Measurements from ENCODE around the gene FGGY.

Gene FGGY

DNA sequence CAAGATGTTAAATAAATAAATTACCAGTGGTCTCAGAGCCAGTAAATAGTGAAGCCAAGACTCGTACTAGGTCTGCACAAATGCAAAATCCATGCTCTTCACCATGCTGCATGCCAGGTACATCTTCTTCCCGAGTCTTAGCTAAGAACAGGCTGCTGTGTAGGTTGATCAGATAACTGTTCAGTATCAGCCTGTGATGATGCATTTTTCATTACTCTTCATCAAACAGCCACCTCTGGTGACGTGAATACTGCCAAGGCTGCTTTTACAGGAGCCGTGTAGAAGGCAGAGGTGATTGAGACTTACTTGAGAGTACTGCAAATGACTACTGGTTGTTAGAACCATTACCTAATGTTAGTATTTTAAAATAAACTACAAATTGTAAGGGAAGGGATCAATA, 478.6 kb downstream of the FGGY start:
- Histone ChIP-seq H3K9me3 (ENCODE audit: insufficient read depth, low read length) (no peaks in the 10 kb centered on the region), H3K79me2 (ENCODE audit: insufficient read depth, low read length) (no peaks in the 10 kb centered on the region), H3K4me3 (ENCODE audit: insufficient read depth, low read length, poor library complexity, severe bottlenecking) (no peak overlapping the region), H3K9ac (ENCODE audit: low read length) (no peak overlapping the region), H2AFZ (ENCODE audit: low read depth, low read length, severe bottlenecking) (no peak overlapping the region), H3K27me3 (ENCODE audit: low read length) (no peaks in the 10 kb centered on the region), H3K27ac (ENCODE audit: low read depth, low read length) (no peak overlapping the region), H3K36me3 (ENCODE audit: low read length) (no peaks in the 10 kb centered on the region), H3K9me2 (replicated peaks; ENCODE audit: insufficient read depth, low read length) (no peaks in the 10 kb centered on the region), H3F3A (ENCODE audit: insufficient read depth) (no peaks in the 10 kb centered on the region), H3K4me2 (ENCODE audit: low read depth, low read length, poor library complexity, severe bottlenecking) (no peak overlapping the region), H4K20me1 (ENCODE audit: low read depth, low read length) (no peaks in the 10 kb centered on the region)
- no peak for TF ChIP-seq EZH2phosphoT487 (conservative IDR thresholded peaks at IDR 0.05; ENCODE audit: low read length)
- TF ChIP-seq, protein P1, sequence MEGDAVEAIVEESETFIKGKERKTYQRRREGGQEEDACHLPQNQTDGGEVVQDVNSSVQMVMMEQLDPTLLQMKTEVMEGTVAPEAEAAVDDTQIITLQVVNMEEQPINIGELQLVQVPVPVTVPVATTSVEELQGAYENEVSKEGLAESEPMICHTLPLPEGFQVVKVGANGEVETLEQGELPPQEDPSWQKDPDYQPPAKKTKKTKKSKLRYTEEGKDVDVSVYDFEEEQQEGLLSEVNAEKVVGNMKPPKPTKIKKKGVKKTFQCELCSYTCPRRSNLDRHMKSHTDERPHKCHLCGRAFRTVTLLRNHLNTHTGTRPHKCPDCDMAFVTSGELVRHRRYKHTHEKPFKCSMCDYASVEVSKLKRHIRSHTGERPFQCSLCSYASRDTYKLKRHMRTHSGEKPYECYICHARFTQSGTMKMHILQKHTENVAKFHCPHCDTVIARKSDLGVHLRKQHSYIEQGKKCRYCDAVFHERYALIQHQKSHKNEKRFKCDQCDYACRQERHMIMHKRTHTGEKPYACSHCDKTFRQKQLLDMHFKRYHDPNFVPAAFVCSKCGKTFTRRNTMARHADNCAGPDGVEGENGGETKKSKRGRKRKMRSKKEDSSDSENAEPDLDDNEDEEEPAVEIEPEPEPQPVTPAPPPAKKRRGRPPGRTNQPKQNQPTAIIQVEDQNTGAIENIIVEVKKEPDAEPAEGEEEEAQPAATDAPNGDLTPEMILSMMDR (IDR thresholded peaks at IDR 0.05; ENCODE audit: insufficient read depth, low read length, poor library complexity, severe bottlenecking) = no peak

DNA sequence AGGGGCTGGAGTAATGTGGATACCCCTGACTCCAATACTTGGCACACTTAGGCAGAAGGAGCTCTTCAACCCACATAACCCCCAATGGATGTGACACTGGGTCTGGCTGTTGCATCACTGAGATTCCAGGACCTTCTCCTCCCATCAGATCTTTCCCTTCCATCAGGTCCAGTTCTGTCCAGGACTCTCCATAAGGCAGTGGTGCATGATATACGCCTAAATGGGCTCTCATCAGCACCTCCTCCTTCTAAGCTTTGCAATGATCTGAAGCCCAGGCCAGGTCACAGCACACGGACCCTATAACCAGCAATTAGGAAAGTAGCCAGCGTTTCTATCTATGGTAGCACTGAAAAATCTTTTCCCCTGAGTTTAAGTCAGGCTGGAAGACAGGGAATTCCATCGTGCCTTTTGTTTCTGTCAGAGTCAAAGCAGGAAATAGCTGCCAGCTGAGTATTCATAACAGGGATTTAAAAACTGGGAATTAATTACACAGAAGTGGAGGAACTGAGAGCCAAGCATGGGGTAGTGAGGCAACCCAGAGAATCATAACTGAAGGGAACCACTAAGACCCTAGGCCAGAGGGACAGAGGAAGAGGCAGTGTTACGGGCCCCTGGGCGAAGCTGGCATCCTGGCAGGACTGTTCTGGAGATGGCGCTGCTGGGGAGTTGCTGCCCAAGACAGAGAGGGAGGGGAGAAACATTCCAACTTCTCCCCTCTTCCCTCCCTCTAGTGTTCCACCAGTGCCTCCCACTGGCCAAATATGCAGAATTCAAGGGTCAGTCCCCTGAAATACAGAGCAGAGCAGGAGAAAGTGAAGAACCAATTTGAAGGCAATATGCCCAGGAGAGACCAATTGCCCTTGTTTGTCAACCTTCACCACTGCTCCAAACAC, 480.3 kb downstream of the FGGY start:
- Histone ChIP-seq H3K36me3 (ENCODE audit: low read length) (no peaks in the 10 kb centered on the region), H3K4me2 (ENCODE audit: low read depth, low read length, poor library complexity, severe bottlenecking) (no peak overlapping the region), H3K9me2 (replicated peaks; ENCODE audit: insufficient read depth, low read length) (no peaks in the 10 kb centered on the region), H2AFZ (ENCODE audit: low read depth, low read length, severe bottlenecking) (no peak overlapping the region), H3F3A (ENCODE audit: insufficient read depth) (no peaks in the 10 kb centered on the region), H3K79me2 (ENCODE audit: insufficient read depth, low read length) (no peaks in the 10 kb centered on the region), H3K27ac (ENCODE audit: low read depth, low read length) (no peak overlapping the region), H3K9ac (ENCODE audit: low read length) (no peak overlapping the region), H4K20me1 (ENCODE audit: low read depth, low read length) (no peaks in the 10 kb centered on the region), H3K4me3 (ENCODE audit: insufficient read depth, low read length, poor library complexity, severe bottlenecking) (no peak overlapping the region), H3K27me3 (ENCODE audit: low read length) (no peaks in the 10 kb centered on the region), H3K9me3 (ENCODE audit: insufficient read depth, low read length) (no peaks in the 10 kb centered on the region)
- no peak for TF ChIP-seq EZH2phosphoT487 (conservative IDR thresholded peaks at IDR 0.05; ENCODE audit: low read length)
- TF ChIP-seq, protein P1 (IDR thresholded peaks at IDR 0.05; ENCODE audit: insufficient read depth, low read length, poor library complexity, severe bottlenecking) = no peak

DNA sequence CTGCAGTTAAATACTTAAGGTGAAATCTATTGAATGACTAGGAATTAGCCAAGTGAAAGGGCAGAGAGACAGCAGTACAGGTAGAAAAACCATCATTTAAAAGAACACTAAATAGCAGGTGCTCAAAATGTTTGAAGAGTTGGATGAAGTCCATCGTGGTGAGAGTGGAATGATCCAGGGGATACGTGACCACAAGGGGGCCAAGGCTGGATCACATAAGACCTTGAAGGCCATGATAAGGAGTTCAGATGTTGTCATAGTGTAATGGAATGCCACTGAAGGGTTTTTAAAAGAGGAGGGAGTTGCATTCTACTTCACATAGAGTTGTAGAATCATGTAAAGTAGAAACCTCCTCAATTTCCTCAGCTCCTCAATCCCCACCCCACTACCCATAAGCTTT, 483.1 kb downstream of the FGGY start:
- Histone ChIP-seq H3K9me3 (ENCODE audit: insufficient read depth, low read length) (no peaks in the 10 kb centered on the region), H3K36me3 (ENCODE audit: low read length) (no peaks in the 10 kb centered on the region), H3K4me3 (ENCODE audit: insufficient read depth, low read length, poor library complexity, severe bottlenecking) (no peak overlapping the region), H3F3A (ENCODE audit: insufficient read depth) (no peaks in the 10 kb centered on the region), H3K9ac (ENCODE audit: low read length) (no peak overlapping the region), H3K27me3 (ENCODE audit: low read length) (no peaks in the 10 kb centered on the region), H2AFZ (ENCODE audit: low read depth, low read length, severe bottlenecking) (no peak overlapping the region), H3K79me2 (ENCODE audit: insufficient read depth, low read length) (no peaks in the 10 kb centered on the region), H4K20me1 (ENCODE audit: low read depth, low read length) (no peaks in the 10 kb centered on the region), H3K27ac (ENCODE audit: low read depth, low read length) (no peak overlapping the region), H3K4me2 (ENCODE audit: low read depth, low read length, poor library complexity, severe bottlenecking) (no peak overlapping the region), H3K9me2 (replicated peaks; ENCODE audit: insufficient read depth, low read length) (no peaks in the 10 kb centered on the region)
- TF ChIP-seq, protein P1 (IDR thresholded peaks at IDR 0.05; ENCODE audit: insufficient read depth, low read length, poor library complexity, severe bottlenecking) = no peak
- no peak for TF ChIP-seq EZH2phosphoT487 (conservative IDR thresholded peaks at IDR 0.05; ENCODE audit: low read length)
